COLO829 (cell line): Measurements from ENCODE around the gene SUGP2.

Experiments used
- DNase-seq: peaks from one replicate; pipeline ENCODE4 v3.0.0; 2012; ENCODE audit warnings: low spot score

The SUGP2 gene

GRCh38 chr19:19059018-19059836 is 25.9 kb upstream of the SUGP2 start:
- no peak for DNase-seq

GRCh38 chr19:19057720-19058119 is 24.4 kb upstream of the SUGP2 start:
- no peak for DNase-seq

- no peak for DNase-seq
Measured at GRCh38 chr19:19057317-19057716, 24.0 kb upstream of the SUGP2 start.

DNA sequence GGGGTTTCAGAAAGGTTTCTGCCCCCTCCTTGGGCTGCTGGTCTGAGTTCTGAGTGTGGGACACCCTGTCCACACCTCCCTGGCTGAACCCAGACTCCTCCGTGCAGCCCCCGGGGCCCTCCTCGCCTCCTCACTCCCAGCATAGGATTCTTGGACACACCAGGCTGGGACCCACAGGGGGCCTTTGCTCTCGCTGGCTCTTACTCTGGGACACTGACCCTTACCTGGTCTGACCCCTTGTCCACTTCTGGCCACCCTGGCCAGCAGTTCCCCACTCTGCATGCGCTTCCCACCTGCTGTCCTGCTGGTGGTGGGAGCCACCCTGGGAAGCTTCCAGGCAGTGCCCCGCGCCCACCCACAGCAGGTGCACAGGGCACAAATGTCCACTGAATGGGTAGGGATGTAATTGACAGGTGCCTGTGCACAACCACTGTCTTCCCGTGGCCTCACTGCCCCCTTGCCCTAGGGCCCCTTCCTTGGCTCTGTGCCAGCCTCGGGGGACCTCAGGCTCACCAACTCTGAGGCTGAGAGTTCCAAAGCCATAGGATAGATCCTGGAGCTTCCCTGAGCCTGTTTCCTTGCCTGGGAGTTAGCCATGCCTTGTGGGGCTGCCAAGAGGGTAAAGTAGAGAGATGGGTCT is 23.4 kb upstream of the SUGP2 start:
- DNase-seq, result no peak

GRCh38 chr19:19055701-19056100 is 22.4 kb upstream of the SUGP2 start:
- no peak for DNase-seq

DNA sequence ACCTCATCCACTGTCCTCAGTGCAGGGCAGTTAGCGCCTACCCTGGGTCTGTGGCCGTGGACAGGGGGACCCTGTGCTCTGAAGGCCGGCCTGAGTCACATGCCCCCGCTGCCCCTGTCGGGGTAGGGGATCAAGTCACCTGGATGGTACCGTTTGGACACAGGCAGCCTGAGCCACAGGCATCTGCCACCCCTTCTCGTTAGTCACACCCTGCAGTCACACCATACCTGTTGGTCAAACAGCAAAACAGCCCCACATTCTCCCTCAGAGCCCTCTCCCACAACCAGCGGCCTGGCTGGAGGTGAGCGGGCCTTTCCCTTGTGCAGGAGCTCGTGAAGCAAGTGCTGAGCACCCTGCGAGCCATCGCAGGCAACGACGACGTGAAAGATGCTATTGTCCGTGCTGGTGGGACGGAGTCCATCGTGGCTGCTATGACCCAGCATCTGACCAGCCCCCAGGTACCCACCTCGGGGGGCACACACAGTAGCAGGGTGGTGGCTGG is 21.7 kb upstream of the SUGP2 start:
- no peak for DNase-seq

GRCh38 chr19:19054315-19054938 is 21.1 kb upstream of the SUGP2 start:
- no peak for DNase-seq

DNA sequence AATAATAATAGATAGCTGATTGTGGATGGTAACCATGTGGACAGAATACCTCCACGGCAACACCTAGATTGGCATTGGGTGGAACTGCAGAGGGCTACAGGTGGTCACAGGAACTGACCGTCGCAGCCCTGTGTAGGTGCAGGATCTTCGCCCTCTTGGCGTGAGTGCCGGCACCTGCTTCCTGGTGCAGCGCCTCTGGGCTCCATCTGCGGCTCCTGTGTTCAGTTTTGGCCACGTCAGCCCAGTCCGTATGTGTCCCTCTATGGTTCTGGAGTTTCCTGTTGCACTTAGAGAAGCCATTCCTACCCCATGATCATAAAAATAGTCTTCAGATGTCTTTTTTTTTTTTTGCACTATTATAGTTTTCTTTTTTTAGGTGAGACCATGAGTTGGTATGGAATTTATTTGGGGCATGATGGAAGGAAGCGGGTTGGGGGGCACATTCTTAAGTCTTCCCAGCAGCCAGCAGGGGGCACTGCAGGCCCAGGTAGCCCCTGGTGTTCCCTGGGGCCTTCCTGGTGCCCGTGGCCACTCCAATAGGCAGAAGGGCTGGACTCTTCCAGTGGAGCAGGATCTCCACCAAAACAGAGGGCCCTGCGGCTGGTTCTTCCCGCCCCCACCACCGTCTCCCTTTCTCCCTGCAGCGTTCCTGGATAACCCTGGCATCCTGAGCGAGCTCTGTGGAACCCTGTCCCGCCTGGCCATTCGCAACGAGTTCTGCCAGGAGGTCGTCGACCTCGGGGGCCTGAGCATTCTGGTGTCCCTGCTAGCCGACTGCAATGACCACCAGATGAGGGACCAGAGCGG is 20.4 kb upstream of the SUGP2 start:
- peak; percentile 13 for DNase-seq

GRCh38 chr19:19052921-19053320 is 19.6 kb upstream of the SUGP2 start:
- DNase-seq, result no peak

GRCh38 chr19:19051478-19052213 is 18.3 kb upstream of the SUGP2 start:
- no peak for DNase-seq

DNA sequence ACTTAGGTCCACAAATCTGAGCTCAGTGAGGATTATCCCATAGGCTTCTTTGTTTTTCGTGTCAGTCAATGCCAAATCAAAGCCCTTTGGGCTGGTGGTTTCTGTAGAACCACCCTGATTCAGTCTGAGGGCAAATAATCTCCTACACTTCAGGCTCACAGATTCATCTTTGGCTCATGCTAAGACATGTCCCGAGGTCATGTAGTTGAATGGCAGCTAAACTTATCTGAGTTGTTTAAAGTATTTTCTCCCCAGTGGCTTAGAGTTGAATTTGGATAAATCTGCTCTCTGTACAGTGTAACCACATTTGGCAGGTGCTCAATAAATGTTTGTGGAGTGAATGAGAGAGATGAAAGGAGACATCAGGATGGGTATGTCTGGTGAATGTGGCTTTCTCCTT is 17.4 kb upstream of the SUGP2 start:
- DNase-seq, result no peak

DNA sequence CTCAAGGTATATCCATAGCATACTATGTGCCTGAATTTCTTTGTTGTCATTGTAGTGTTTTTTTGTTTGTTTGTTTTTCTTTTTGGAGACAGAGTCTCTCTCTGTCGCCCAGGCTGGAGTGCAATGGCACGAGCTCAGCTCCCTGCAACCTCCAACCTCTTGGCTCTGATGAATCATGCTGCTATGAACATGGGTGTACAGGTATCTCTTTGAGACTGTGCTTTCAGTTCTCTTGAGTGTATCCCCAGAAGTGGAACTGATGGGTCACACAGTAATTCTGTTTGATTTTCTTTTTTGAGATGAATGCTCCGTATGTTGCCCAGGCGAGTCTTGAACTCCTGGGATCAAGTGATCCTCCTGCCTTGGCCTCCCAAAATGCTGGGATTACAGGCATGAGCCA is 16.8 kb upstream of the SUGP2 start:
- no peak for DNase-seq

GRCh38 chr19:19049406-19049805 is 16.1 kb upstream of the SUGP2 start:
- no peak for DNase-seq

- DNase-seq, result no peak
Measured at GRCh38 chr19:19043881-19044280, 10.6 kb upstream of the SUGP2 start.

GRCh38 chr19:19043481-19043880 is 10.2 kb upstream of the SUGP2 start:
- no peak for DNase-seq

- no peak for DNase-seq
Measured at GRCh38 chr19:19042732-19043280, 9.5 kb upstream of the SUGP2 start.

DNA sequence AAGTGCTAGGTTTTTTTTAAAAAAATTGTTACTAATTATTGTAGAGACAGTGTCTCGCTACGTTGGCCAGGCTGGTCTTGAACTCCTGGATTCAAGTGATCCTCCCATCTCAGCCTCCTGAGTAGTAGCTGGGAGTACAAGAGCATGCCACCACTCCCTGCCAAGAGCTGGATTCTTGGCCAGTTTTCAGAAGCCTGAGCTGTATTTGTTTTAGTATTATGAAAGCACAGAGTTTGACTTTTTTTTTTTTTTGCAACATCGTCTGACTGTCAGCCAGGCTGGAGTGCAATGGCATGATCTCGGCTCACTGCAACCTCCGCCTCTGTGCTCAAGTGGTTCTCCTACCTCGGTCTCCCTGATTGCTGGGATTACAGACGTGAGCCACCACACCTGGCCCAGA is 7.1 kb upstream of the SUGP2 start:
- no peak for DNase-seq

DNA sequence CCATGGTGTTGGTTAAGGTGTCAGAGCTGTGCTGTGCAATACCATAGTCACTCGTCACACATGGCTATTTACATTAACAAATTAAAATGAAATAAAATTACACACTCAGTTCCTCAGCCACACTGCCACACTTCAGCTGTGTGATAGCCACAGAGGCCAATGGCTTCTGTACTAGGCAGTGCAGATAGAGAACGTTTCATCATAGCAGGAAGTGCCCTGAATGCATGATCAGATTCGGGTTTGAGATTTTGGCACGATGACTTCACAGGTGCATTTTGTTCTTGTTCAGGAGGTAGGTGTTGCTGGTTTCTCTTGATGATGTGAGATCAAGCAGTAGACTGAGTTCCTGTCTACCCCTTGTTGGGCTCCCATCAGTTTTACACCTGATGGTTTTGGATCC is 6.6 kb upstream of the SUGP2 start:
- no peak for DNase-seq

GRCh38 chr19:19034204-19034624 is 897 bp upstream of the SUGP2 start:
- DNase-seq, result peak; percentile 89

DNA sequence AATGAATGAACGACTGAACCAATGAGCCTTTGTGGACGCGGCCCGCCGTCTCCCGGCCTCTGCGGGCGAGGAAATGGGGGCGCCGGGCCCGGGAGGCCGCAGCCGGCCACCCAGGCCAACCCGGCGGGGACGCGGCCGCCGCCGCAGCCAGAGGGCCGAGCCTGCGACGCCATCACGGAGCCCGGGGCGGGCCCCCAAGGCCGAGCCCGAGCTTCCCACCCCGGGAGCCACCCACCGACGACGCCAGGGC is 216 bp downstream of the SUGP2 start:
- no peak for DNase-seq

- peak; percentile 83 for DNase-seq
Measured at GRCh38 chr19:19032420-19033175, 719 bp downstream of the SUGP2 start.
